Activated gamma-delta T cell treated with anti-CD3 and anti-CD28 coated beads, Interleukin-2, amount 50 U/mL, for 16 hours (primary cell): Measurements from ENCODE around the gene MALRD1.

ENCODE experiments used
- DNase-seq: peaks from one replicate; pipeline ENCODE4 v3.0.0-alpha.2; 2020; ENCODE audit warnings: low read depth

Gene MALRD1

GRCh38 chr10:19653931-19654330 lies 605.3 kb downstream of the MALRD1 start:
- no peak for DNase-seq

DNA sequence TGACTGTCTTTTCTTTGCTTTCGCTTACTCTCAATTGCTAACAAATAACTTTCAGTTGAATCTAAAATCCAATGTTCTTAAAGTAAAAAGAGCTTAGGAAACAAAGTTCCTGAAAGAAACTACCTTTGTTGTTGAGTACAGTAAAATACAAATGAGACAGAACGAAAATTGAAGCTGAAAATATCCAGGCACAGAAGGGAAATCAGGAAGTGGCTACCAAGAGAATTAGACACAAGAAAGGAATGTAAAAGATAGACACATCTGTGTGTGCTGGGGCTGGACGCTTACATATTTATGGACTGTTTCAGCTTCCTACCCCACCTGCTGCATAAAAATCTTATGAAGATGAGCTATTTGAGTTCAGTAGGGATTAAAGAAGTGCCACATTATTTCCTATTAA lies 606.0 kb downstream of the MALRD1 start:
- no peak for DNase-seq

DNA sequence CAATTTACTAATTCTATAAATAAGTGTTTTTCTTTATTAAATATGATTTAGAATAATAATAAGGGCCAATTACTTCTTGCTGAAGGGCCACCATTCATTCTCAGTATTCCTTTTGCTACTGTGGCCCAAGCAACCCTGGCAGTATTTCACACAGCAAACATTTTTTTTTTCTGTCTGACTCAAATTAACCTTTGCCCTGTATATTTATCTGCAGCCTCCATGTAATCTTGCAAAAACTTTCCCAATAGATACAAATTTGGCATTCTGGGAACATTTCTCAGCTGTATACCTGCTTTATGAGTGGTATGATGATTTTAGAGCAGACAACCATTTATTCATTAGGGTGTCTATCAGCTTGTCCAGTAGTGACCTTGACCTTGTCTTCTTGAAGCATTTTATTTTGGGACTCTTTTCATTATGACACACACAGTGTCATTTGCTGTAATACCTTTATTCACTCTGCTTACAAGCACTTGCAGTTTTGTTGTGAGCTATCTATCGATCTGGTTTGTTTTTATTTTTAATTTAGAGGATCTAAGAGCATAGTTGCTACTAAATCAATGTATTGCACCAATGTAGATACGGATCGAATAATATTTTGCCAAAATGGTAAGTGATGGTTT lies 607.9 kb downstream of the MALRD1 start:
- DNase-seq, result no peak

DNA sequence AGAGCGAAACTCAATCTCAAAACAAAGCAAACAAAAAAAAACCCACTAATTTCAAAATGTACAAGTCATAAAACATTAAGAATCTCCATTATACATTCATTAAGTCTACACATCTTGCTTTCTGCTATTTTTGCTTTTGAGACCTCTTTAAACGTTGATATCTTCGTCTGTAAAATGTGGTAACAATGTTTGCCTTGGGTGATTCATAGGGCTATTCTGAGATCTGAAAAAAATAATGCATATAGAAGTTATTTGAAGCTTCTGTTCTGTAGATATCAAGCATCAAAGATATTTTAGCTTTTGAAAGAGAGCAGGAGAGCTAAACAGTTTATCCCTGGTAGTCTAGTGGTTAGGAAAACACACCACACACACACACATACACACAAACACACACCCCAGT lies 609.5 kb downstream of the MALRD1 start:
- DNase-seq, result no peak

- no peak for DNase-seq
Measured at GRCh38 chr10:19658622-19659233, 610.1 kb downstream of the MALRD1 start.

- no peak for DNase-seq
Measured at GRCh38 chr10:19659920-19660655, 611.5 kb downstream of the MALRD1 start.

DNA sequence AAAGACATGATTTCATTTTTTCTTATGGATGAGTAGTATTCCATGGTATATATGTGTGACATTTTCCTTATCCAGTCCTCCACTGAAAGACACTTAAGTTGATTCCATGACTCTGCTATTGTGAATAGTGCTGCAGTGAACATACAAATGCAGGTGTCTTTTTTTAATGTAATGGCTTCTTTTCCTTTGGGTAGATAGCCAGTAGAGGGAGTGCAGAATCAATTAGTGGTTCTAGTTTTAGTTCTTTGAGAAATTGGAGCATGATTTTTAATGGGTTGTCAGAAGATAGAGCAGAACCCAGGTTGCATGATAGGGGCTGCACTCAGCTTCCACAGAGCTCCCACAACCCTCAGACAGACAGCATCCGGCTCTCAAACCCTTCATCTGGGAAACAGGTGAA lies 614.7 kb downstream of the MALRD1 start:
- no peak for DNase-seq

DNA sequence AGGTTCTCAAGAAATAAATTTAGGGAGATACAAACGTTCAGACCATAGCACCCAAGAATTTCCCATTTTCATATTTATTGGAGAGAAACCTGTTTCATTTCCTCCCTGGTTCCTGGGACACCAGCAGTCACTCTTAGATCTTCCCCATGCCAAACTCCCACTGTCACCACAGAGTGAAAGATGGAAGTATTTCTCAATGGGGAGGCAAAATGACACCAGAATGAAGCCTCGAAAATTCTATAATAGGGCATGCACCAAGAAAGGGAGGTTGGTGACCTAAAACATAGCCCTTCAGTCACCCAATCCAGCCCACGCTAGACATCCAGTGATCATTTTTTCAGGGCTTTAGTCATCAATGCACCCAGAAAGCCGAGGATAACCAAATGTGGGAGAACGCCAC lies 619.5 kb downstream of the MALRD1 start:
- DNase-seq, result no peak

DNA sequence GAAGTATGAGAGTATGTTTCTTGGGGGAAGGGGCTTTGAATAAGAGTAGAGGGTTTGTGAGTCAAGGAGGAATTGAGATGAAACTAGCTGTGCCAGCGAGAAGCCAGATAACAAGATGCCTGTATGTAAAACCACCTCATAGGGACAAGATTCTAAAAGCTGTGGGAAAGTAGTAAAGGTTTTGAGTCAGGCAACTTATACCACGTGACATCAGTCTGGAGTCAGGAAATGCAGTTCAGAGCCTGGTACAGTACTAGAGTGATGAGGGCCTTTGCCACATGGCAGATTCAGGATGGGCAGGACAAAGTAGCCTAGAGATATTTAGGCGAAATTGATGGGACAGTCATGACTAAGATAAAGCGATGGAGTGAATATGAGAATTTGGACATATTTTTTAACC lies 627.5 kb downstream of the MALRD1 start:
- DNase-seq, result no peak

- no peak for DNase-seq
Measured at GRCh38 chr10:19683356-19683755, 634.8 kb downstream of the MALRD1 start.

GRCh38 chr10:19683960-19684359 lies 635.4 kb downstream of the MALRD1 start:
- no peak for DNase-seq

GRCh38 chr10:19688344-19688743 lies 639.7 kb downstream of the MALRD1 start:
- no peak for DNase-seq

DNA sequence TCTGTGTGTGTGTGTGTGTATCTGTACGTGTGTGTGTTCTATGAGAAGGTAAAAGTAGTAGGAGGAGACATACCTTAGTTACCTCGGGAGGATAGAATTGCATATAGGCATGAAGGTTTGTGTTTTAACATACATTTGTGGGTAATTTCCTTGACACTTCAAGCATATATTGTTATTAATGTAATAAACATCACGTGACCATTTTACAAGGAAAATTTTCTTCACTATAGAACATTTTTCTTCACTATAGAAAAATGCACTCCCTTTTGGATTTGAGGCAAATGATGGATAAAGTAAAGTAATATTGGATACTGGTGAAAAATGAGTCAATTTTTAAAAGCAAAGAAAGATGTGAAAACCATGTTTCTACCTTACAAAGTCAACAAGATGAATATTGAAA lies 640.6 kb downstream of the MALRD1 start:
- no peak for DNase-seq

DNA sequence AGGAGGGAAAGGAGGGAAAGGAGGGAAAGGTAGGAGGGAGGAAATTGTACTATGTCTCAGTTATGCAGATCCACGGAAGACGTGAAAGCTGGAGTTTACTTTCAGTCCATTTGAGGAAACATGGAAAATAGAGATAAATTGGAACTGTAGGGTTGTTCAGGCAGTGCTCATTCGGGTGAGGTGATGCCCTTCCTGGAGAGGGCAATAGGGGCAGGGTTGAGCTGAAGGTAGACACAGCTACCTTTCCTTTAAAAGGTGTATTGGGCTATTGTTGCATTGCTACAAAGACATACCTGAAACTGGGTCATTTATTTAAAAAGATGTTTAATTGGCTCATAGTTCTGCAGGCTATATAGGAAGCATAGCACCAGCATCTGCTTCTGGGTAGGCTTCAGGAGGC lies 650.7 kb downstream of the MALRD1 start:
- no peak for DNase-seq

DNA sequence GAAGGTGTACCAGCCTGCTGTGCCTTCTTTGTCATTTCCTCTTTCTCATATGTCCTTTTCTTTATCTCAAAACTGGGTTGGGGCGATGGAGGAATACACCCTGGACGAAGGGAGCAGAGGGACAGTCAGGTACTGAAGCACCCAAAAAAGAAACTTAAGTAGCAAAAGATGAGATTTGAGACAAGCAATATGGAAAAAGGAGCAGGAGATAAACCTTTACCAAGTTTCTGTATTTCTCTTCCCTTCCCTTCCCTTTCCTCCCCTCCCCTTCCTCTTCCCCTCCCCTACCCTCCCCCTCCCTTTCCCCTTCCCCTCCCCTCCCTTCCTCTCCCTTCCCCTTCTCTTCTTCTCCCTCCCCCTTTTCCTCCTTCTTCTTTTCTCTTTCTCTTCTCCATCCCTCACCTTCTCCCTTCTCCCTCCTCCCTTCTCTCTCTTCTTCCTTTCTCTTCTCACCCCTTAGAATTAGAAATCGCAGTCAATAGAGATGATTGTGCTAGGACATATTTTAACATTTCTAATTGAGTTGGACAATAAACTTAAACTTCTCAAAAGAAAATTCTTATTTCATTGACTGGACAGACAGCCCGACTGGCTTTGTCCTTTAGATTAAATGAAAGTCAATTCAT lies 652.9 kb downstream of the MALRD1 start:
- DNase-seq, result no peak

DNA sequence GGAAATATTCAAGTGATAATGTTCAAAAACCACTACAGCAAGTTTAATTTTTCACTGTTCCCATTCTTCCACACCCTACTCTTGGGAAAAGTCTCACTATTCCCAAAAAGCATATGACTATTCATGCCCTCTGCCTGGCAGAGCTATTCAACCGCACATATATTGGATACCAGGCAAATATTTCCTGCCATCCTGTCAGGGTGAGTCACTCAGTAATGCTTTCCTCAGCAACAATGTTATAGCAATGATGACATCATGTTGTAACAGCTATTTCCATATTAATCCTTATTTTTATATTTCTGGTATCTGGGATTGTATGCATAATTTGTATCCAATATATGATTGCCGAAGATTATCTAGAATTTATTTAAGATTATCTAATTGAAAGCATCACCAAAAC lies 653.6 kb downstream of the MALRD1 start:
- DNase-seq, result no peak

GRCh38 chr10:19704544-19704943 lies 655.9 kb downstream of the MALRD1 start:
- no peak for DNase-seq

- no peak for DNase-seq
Measured at GRCh38 chr10:19705250-19705649, 656.6 kb downstream of the MALRD1 start.

- DNase-seq, result no peak
Measured at GRCh38 chr10:19706904-19707303, 658.3 kb downstream of the MALRD1 start.

GRCh38 chr10:19707376-19707775 lies 658.8 kb downstream of the MALRD1 start:
- no peak for DNase-seq

- no peak for DNase-seq
Measured at GRCh38 chr10:19708031-19708430, 659.4 kb downstream of the MALRD1 start.

- no peak for DNase-seq
Measured at GRCh38 chr10:19710600-19710999, 662.0 kb downstream of the MALRD1 start.

- DNase-seq, result no peak
Measured at GRCh38 chr10:19713159-19713558, 664.6 kb downstream of the MALRD1 start.
